HPDE6-E6E7 (cell line): ENCODE results near the gene FXN.
"Not testable (repeated sequence)": the region's sequence is repeated elsewhere in the genome, so short reads cannot be mapped to it uniquely, and the experiment has no call there.

ENCODE experiments used
- DNase-seq: peaks from one replicate; pipeline ENCODE4 v3.0.0; 2011; ENCODE audit warnings: missing footprints; ENCODE audit errors: extremely low spot score

The FXN gene

DNA sequence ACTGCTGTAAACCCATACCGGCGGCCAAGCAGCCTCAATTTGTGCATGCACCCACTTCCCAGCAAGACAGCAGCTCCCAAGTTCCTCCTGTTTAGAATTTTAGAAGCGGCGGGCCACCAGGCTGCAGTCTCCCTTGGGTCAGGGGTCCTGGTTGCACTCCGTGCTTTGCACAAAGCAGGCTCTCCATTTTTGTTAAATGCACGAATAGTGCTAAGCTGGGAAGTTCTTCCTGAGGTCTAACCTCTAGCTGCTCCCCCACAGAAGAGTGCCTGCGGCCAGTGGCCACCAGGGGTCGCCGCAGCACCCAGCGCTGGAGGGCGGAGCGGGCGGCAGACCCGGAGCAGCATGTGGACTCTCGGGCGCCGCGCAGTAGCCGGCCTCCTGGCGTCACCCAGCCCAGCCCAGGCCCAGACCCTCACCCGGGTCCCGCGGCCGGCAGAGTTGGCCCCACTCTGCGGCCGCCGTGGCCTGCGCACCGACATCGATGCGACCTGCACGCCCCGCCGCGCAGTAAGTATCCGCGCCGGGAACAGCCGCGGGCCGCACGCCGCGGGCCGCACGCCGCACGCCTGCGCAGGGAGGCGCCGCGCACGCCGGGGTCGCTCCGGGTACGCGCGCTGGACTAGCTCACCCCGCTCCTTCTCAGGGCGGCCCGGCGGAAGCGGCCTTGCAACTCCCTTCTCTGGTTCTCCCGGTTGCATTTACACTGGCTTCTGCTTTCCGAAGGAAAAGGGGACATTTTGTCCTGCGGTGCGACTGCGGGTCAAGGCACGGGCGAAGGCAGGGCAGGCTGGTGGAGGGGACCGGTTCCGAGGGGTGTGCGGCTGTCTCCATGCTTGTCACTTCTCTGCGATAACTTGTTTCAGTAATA lies at the start of gene FXN:
Gene FXN, plus strand, starts transcription at position 315 of the 871 bp plus-strand sequence. Its CDS starts 31 bp downstream, at position 346.
- peak; percentile 87 for DNase-seq

DNA sequence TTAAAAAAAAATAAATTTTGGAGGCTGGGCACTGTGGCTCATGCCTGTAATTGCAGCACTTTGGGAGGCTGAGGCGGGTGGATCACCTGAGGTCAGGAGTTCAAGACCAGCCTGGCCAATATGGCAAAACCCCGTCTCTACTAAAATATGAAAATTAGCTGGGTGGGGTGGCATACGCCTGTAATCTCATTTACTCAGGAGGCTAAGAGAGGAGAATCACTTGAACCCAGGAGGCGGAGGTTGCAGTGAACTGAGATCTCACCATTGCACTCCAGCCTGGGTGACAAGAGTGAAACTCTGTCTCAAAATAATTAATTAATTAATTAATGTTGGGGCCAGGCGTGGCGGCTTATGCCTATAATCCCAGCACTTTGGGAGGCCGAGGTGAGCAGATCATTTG lies 48.6 kb upstream of the FXN start:
- not testable (repeated sequence) for DNase-seq

DNA sequence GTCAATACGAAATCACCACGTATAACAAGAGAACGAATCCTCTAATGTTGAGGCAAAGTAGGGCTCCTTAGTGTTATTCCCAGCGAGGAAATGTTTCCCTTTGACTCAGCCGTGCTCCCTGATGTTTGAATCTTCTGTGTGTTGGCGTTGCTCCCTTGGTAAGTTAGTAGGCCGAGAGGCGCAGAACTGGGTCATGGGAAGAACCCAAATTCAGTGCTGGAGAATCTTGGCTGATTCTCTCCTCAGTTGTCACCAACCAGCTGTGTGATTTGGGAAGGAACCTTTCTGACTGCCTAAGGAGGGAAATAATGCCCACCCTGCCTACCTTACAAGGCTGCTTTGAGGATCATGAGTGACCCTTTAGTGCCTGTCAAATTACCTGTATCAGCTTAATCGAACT lies 44.1 kb upstream of the FXN start:
- DNase-seq: no peak

DNA sequence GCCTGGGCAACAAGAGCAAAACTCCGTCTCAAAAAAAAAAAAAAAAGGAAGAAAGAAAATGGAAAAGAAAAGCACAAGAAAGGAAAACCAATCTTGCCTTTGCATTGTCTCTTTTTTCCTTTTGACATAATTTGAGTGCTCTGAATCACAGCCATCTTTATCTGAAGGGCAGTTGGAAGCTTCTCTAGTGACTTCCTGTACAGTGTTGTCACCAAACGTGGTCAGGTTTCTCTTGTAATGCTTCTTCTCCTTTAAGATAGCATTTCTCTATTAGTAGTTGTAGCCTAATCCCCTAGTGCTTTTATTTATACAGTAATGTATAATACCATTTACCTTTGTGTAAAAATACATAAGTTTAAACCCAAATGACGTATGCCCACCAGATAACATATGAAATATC lies 39.8 kb upstream of the FXN start:
- DNase-seq: no peak

DNA sequence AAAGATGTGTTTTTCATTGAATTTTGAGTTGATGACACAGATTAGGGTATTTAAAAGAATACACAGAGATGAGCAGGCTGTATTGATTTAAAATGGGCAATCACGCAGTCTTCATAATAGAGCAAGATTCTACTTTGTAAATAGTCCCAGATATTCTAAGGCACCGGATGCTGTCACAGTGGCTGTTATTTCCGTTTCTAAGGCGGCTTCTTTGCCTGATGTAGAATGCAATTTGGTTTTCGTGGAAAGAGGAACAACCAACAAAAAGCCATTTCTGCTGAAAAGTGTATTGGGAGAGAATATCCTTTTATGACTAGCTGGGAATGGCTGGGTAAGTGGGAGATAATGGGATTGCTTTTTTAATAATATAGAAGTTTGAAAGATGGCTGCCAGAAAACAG lies 39.1 kb upstream of the FXN start:
- DNase-seq: no peak

DNA sequence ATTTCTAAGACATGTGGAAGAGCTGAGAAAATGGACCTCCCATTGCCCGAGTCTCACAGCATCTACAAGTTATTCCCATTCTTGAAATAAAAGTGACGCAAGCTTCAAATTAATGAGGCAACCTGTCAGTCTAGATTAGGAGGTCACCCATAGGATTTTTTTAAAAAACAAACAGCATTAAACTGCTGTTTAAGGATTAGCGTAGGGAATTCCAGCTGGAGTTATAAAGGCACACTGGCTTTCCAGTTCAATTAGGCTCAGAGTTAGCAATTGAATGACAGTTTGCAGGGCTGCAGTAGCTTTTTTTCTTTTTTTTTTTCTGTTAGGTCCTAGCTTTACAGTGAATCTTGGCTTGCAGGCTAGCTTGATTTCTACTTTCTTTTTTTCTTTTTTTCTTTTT lies 37.9 kb upstream of the FXN start:
- DNase-seq: no peak

DNA sequence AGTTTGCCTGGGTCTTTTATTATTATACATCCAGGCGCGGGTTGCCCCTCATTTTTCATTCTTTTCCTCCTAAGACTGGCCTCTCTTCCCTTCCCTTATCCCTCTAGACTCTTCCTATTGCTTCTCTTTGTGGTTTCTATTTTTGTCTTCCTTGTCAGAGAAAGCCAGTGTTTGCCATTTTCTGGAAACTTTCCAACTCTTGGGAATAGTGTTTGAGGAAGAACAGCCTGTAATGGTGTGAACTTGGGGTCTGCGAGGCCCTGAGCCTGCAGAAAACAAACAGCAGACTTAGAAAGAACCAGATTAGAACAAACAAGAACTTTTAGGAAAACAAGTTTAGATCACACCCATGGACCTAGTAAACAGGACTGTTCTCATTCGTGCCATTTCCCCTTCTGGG lies 37.2 kb upstream of the FXN start:
- DNase-seq: no peak

DNA sequence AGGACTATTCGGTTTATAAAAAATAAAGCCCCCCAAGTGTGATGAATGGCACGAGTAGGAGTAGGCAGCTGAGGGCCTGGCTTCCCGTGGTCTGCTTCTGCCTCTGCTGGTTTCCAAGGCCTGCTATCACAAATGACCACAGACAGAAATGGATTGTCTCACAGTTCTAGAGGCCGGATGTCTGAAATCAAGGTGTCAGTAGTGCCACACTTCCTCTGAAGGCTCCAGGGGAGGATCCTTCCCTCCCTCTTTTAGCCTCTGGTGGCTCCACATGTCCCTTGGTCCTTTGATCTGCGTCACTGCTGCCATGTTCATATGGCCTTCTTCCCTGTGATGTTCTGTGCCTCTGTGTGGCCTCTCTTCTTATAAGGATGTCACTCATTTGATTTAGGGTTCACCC lies 36.7 kb upstream of the FXN start:
- no peak for DNase-seq

DNA sequence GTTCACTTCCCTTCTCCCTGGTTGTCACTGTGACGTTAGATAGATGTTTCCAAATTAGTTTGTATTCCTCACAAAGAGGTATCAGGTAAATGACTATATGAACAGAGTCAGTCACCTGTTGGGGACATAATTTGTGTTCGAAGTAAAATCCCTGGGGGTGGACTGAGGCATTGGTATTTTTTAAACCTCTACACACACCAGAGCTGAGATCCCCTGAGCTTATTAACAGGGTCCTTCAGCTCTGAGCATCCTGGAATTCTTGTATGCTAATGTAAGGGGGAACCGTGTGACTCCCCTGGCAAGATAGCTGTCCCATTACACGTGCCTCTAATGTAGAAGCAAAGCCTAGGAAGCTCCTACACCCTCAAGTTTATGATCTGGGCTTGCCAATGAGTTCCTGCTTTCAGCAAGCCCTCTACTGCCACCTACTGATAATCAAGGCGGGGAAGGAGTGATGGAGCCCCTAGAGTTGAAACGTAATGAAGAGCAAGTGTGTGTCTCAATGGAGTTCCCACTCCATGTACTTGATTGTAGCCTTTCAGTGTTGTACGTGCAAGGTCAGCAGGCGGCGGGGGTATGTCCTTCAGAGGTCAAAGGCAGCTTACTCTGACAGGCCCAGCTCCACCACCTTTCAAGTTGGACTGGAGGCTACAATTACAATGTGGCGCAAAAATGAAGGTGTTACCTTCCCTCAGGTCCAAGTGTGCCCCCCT lies 36.0 kb upstream of the FXN start:
- DNase-seq: peak; percentile 68

DNA sequence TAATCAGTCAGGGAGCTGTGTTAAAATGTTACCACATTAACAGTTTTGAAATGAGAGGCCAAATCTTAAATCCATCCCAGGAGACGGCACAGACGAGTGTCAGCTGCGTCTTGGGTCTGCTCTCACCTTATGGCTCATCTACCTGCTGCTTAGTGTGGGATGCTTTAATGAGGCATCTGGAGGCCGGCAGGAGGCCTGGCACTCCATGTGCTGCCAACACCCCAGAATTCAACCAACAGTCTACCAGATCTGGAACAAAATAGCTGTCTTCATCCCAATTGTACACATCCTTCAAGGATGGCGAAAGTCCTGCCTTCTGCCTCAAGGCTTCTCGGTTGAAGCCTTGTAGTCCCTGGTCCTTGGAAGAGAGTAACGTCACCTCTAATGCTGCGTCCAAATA lies 33.6 kb upstream of the FXN start:
- DNase-seq: no peak

DNA sequence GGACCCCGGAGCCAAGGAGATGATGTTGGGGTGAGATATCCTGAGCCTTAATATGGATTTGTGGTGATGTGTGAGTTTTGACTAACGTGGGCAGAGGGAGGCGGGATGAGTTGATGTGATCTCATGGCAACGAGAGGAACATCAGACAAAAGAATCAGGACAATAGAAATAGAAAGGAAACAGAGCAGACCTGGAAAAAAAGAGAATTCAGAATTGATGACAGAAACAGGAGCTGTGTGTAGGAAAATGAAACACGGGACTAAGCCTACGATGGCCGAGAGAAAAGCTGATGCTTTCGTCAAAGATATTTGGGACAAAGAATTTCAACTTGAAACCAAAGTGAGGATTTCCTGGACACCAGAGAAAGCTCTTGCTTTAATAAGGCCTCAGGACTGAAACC lies 32.5 kb upstream of the FXN start:
- DNase-seq: no peak

DNA sequence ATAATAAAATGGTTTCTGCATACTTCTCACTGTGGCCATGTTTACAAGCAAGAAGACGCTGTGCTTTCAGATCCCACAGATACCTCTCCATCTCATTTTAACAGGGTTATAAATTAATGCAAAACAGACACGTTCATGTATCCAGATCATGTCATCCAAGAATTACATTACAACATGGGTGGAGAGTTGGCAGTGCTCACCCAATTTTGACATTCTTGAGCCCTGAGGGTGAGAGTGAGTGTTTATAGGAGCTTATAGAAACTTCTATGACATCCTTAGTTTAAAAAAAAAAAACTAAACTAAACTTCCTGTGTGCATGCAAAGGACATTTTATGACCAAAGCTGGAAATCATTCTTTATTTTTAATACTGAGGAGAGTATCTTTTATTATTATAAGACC lies 30.7 kb upstream of the FXN start:
- DNase-seq: no peak

DNA sequence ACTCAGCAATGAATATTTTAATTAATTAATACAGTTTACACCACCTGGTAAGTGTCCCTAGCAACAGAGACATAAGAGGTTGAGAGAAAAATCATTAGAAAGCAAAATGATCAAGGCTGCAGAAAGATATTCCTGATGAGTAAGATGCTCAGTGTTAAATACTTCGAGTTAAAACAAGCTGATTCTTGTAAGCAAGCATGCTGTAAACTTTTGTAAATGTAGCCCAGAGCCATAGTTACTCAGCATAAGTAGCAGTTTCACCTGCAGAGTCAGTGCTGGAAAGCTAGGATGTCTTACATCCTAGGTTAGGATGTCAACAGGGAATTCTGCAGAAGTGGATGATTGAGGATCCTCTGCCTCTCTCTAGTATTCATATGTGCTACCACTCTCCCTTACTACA lies 25.8 kb upstream of the FXN start:
- peak; percentile 28 for DNase-seq

DNA sequence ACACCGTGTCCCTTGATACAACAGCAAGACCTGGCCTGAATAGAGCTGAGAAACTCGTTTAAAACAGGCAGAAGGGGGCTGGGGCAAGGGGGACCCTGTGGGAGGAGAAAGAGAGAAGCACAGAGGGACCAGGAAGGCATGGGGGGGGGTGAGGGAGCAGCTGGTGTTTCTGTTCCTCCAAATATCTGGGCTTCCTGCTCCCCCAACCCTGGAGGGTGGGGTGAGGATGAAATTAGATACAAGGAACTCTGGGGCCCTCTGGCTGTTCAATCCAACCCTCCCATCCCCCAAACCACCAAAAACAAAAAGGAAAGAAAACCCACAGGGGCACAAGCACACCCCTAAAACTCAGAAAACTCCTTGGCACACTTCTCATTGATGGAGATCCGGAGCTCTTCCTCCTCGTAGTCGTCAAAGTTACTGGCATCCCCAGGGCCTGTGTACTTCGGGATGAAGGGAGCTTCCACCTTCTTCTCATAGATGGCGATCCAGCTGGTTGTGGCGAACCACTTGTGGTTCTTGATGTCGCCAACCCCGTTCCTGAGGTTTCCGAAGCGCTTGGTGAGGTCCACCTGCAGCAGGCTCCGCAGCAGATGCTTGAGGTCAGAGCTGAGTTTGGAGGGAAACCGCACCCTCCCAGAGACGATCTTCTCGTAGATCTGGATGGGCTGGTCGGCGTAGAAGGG lies 22.7 kb upstream of the FXN start:
- DNase-seq: no peak

DNA sequence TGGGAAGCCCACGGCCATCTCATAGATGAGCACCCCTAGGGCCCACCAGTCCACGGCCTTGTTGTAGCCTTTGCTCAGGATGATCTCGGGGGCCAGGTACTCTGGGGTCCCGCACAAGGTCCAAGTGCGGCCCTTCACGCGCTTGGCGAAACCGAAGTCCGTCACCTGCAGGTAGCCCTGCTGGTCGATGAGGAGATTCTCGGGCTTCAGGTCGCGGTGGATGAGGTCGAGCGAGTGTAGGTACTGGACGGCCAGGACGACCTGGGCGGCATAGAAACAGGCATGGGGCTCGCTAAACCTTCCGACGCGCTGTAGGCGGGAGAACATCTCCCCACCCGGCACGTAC lies 22.2 kb upstream of the FXN start:
- no peak for DNase-seq

DNA sequence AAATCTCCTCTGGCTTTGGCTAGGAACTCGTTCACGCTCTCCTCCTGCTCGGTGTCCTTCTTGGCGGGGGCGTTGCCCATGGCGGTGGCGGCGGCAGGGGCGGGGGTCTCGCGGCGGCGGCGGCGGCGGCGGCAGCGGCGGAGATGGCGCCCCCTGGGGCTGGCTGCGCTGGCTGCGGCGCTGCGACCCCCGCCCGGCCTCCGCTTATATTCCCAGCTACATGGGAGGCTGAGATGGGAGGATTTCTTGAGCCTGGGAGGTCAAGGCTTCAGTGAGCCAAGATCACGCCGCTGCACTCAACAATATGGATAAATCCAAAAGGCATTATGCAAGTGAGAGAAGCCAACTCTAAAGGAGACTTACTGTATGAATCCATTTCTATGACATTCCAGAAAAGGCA lies 21.5 kb upstream of the FXN start, which contains the start of gene PRKACG:
Gene PRKACG, minus strand, starts transcription at position 101 of the 400 bp plus-strand sequence. Its CDS starts 21 bp downstream, at position 80.
- no peak for DNase-seq

DNA sequence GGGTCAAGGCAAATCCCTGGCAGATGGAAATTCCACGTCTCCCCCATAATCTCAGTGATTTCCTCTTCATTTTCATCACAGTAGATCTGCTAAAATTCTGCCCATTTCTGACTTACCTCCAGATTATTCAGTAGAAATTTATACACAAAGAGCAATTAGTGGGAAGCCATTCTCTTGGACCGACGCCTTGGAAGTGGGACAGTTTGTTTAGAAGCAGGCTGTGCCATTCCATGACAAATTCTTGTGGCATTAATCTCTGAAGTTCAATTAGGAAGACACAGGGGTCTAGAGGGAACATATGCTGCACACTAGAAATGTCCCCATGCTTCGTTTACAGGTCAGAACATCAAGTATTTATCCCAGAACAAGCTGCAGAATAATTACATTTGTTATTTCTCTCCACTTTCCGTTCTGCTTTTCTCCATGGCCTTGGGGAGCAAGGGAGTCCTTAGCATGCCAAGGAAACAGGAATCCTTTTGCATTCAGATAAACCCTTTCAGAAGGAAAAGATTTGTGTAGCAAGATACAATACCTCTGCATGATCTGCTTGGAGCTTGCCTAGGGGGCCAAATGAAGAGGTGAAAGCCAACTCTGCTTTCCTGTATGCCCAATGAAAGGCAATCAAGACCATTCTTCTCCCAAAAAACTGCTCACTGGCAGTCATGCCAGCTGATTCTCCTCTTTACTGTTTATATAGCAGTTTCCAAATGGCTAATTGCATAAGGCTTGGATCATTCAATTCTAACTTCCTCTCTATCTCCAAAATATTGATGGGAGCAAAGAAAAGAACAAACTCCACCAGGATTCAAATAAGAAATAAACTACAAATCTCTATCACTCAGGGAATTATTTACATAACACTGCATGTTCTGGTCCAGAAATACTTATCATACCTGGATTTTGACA lies 19.1 kb upstream of the FXN start:
- DNase-seq: no peak

DNA sequence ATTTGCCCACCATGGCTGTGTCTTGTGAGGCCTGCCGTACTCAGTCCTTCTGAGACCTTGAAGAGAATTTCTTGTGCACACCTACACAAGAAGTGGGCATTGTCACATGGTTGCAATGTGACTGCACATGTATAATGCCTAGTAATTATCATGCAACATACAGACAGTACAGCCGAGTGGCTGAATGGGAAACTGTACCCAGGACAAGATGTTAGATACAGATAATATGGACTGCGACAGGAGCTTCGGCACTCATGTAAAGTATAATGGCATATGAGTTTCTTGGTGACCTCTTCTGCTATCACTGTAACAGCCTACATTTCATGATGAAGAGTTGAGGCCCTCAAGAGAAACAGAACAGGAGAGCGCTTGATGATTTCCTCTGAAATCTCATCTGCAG lies 16.8 kb upstream of the FXN start:
- DNase-seq: no peak

DNA sequence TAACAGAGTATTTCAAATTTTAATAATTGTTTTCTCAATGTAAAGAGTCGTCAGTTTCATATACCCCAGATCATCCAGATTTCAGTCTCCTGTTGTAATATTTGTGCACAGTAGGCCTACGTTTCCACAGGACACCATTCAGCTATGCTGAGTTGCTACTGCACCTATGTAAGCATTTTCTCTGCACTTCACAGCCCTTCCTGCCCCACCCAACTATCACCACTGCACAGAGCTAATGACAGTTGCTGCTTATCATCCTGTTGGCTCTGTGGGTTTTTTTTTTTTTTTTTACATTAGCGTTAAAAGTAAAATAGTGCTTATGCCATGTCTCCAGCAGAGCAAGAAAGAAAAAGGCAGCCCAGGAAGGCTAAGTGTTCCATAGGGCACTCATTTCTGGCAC lies 15.7 kb upstream of the FXN start:
- DNase-seq: no peak

DNA sequence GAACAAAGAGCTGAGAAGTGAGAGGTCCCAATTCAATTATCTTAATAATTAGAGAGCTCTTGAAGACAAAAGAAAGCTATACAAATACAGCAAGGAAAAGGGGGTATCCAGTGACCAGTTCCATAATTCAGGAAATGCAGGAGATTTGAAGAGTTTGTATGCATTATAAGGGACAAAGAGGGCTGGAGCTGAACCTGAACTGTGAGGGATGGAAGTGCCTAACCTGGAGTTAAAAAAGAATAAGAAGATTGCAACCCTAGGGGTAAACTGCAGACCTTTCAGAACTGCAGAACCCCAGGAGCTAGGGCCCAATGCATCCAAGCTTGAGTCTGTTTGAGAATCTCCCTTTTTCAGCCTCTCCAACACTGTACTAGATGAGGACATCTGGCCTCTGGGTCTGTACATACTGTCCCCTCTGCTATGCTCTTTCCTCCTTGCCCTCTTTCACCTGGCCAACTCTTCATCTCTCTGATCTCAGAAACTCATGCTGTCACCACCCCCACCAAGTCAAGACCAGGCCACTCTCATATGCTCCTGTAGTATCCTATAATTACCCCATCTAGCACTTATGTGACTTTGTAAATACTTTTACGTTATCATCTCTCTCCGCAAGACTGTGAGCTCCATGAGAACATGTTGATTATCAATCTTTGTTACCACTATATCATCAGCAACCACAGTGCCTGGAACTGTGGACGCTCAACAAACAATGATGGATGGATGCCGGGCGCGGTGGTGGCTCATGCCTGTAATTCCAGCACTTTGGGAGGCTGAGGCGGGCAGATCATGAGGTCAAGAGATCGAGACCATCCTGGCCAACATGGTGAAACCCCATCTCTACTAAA lies 15.0 kb upstream of the FXN start:
- DNase-seq: no peak

DNA sequence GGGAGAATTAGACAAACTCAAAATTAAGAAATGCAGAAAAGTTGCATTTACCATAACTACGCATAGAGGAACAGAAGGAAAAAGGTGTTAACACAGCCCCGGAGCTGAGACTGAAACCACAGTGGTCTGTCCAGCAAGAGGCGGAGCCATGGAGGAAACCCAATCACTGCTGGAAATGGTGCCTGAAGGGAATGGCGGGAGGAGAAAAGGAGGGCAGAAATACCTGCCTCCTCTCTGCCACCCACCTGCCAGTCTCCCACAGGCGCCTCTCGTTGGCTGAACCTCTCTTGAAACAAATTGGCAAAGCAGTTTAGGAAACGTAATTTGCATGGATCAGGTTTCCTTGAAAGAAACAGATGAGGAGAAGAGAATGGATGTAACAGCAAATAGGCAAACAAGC lies 11.9 kb upstream of the FXN start:
- no peak for DNase-seq
